Neural cell (in vitro differentiated cells): ENCODE results near the gene GAL. TPM values are rescaled to one million over a fixed set of nuclear protein-coding genes. Genes with fewer than 3 reads are reported as not detected.

Experiments used
- H2AFZ ChIP-seq: fragments of 200-600, 300-800 bp; sonication (generic), shearing (Covaris generic); 2 replicates; pipeline ENCODE4 v1.6.0; 2014; ENCODE audit warnings: low read depth, mild to moderate bottlenecking, antibody characterized with exemption, low read length, moderate library complexity
- H3F3A ChIP-seq: fragments of 200-600 bp; shearing (Covaris generic); 2 replicates; pipeline ENCODE4 v1.6.1; 2016; ENCODE audit warnings: mild to moderate bottlenecking, moderate library complexity, mixed read lengths, antibody characterized with exemption, low read length; ENCODE audit not compliant: insufficient read depth, poor library complexity, severe bottlenecking
- H3K27ac ChIP-seq: fragments of 200-600, 300-800 bp; sonication (generic), shearing (Covaris generic); 2 replicates; pipeline ENCODE4 v1.5.1; 2014; ENCODE audit warnings: mild to moderate bottlenecking, low read length, moderate library complexity
- H3K27me3 ChIP-seq: fragments of 300-800, 200-600 bp; sonication (generic), shearing (Covaris generic); 2 replicates; pipeline ENCODE4 v1.6.0; 2014; ENCODE audit warnings: mild to moderate bottlenecking, low read depth, low read length, moderate library complexity; ENCODE audit not compliant: insufficient read depth
- H3K36me3 ChIP-seq: fragments of 300-800, 200-600 bp; sonication (generic), shearing (Covaris generic); 2 replicates; pipeline ENCODE4 v1.5.1; 2014; ENCODE audit warnings: mild to moderate bottlenecking, antibody characterized with exemption, low read length, moderate library complexity; ENCODE audit not compliant: insufficient read depth
- H3K4me2 ChIP-seq: fragments of 300-800, 200-600 bp; sonication (generic), shearing (Covaris generic); 2 replicates; pipeline ENCODE4 v1.6.0; 2014; ENCODE audit warnings: mild to moderate bottlenecking, low read length
- H3K4me3 ChIP-seq: fragments of 300-800, 200-600 bp; sonication (generic), shearing (Covaris generic); 2 replicates; pipeline ENCODE4 v1.5.1; 2014; ENCODE audit warnings: mild to moderate bottlenecking, low read length, moderate library complexity
- H3K79me2 ChIP-seq: fragments of 200-600 bp; shearing (Covaris generic); replicated peaks from 2 replicates; pipeline ENCODE4 v1.6.0; 2014; ENCODE audit warnings: mild to moderate bottlenecking, low read length, moderate library complexity; ENCODE audit not compliant: insufficient read depth
- H3K9ac ChIP-seq: fragments of 300-800, 200-600 bp; sonication (generic), shearing (Covaris generic); 2 replicates; pipeline ENCODE4 v1.6.1; 2016; ENCODE audit warnings: mild to moderate bottlenecking, low read length, mixed read lengths
- H3K9me2 ChIP-seq: fragments of 200-600 bp; shearing (Covaris generic); 2 replicates; pipeline ENCODE4 v1.6.1; 2016; ENCODE audit warnings: mild to moderate bottlenecking, low read length, mixed read lengths; ENCODE audit not compliant: insufficient read depth
- H3K9me3 ChIP-seq: fragments of 200-600, 300-800 bp; sonication (generic), shearing (Covaris generic); 2 replicates; pipeline ENCODE4 v1.6.1; 2016; ENCODE audit warnings: mild to moderate bottlenecking, mixed run types, low read length, moderate library complexity, mixed read lengths
- H4K20me1 ChIP-seq: fragments of 200-600 bp; shearing (Covaris generic); 2 replicates; pipeline ENCODE4 v1.6.1; 2016; ENCODE audit warnings: mild to moderate bottlenecking, mixed run types; ENCODE audit not compliant: insufficient read depth
- CTCF ChIP-seq: fragments of 450-650 bp; IDR thresholded peaks from 2 replicates; pipeline ENCODE4 v1.5.1; 2014; ENCODE audit warnings: antibody characterized with exemption, mild to moderate bottlenecking, moderate library complexity; ENCODE audit not compliant: poor library complexity, severe bottlenecking
- EP300 ChIP-seq: fragments of 450-650 bp; conservative IDR thresholded peaks from 2 replicates; pipeline ENCODE4 v1.6.1; 2014; ENCODE audit warnings: antibody characterized with exemption, mild to moderate bottlenecking, moderate library complexity; ENCODE audit not compliant: poor library complexity, severe bottlenecking
- EZH2 ChIP-seq: fragments of 200-600, 300-800 bp; shearing (Covaris generic), sonication (generic); IDR thresholded peaks from 2 replicates; pipeline ENCODE4 v1.6.1; 2014; ENCODE audit warnings: antibody characterized with exemption, low read length, borderline replicate concordance, mild to moderate bottlenecking; ENCODE audit not compliant: insufficient read depth, poor library complexity, severe bottlenecking
- MXI1 ChIP-seq: fragments of 450-650 bp; conservative IDR thresholded peaks from 2 replicates; pipeline ENCODE4 v1.6.1; 2014; ENCODE audit warnings: antibody characterized with exemption, mild to moderate bottlenecking; ENCODE audit not compliant: poor library complexity, severe bottlenecking
- POLR2AphosphoS5 ChIP-seq: IDR thresholded peaks from 2 replicates; pipeline ENCODE4 v1.6.1; 2012
- RAD21 ChIP-seq: fragments of 450-650 bp; conservative IDR thresholded peaks from 2 replicates; pipeline ENCODE4 v1.6.1; 2014; ENCODE audit warnings: antibody characterized with exemption, mild to moderate bottlenecking, moderate library complexity
- REST ChIP-seq: IDR thresholded peaks from 2 replicates; pipeline ENCODE4 v1.6.1; 2012; ENCODE audit warnings: borderline replicate concordance
- SMC3 ChIP-seq: fragments of 450-650 bp; conservative IDR thresholded peaks from 2 replicates; pipeline ENCODE4 v1.6.1; 2014; ENCODE audit warnings: antibody characterized with exemption, mild to moderate bottlenecking, moderate library complexity; ENCODE audit not compliant: poor library complexity
- TAF1 ChIP-seq: IDR thresholded peaks from 2 replicates; pipeline ENCODE4 v1.6.1; 2012; ENCODE audit warnings: low read depth
- polyA plus RNA-seq: library from polyadenylated mRNA; depleted of rRNA; stranded (reverse); fragments of >200 nt; gene quantifications from 2 replicates; pipeline ENCODE4 v1.2.3, GENCODE V29; 2014

Gene GAL
- polyA plus RNA-seq, 1 donor from 2014 or later: 2.1 TPM

- no peaks in the 10 kb centered on the region for H3K79me2 ChIP-seq
- peaks cover under 1% of the 10 kb centered on the region for H3K9me3 ChIP-seq
- no peak overlapping the region for H3K9ac ChIP-seq
- H3K4me2 ChIP-seq: no peak overlapping the region
- TF ChIP-seq EZH2 (no peak), REST (no peak), RAD21 (no peak), CTCF (no peak), MXI1 (no peak), SMC3 (no peak), EP300 (no peak), POLR2AphosphoS5 (no peak), TAF1 (no peak)
- no peaks in the 10 kb centered on the region for H3K27me3 ChIP-seq
- H3K4me3 ChIP-seq: no peak overlapping the region
- H4K20me1 ChIP-seq: no peaks in the 10 kb centered on the region
- no peaks in the 10 kb centered on the region for H3F3A ChIP-seq
- no peak overlapping the region for H2AFZ ChIP-seq
- no peaks in the 10 kb centered on the region for H3K9me2 ChIP-seq
- no peak overlapping the region for H3K27ac ChIP-seq
- no peaks in the 10 kb centered on the region for H3K36me3 ChIP-seq
Measured at GRCh38 chr11:68661014-68661413, 23.3 kb upstream of the GAL start.

- no peak overlapping the region for H3K27ac ChIP-seq
- H3K36me3 ChIP-seq: no peaks in the 10 kb centered on the region
- no peaks in the 10 kb centered on the region for H3K9me3 ChIP-seq
- no peaks in the 10 kb centered on the region for H3K9me2 ChIP-seq
- no peaks in the 10 kb centered on the region for H3K27me3 ChIP-seq
- no peaks in the 10 kb centered on the region for H3F3A ChIP-seq
- no peak overlapping the region for H3K4me3 ChIP-seq
- H3K79me2 ChIP-seq: no peaks in the 10 kb centered on the region
- TF ChIP-seq RAD21: no peak
- TF ChIP-seq CTCF: no peak
- TF ChIP-seq MXI1: no peak
- TF ChIP-seq EZH2: no peak
- TF ChIP-seq TAF1: no peak
- H4K20me1 ChIP-seq: no peaks in the 10 kb centered on the region
- no peak overlapping the region for H3K4me2 ChIP-seq
- no peak overlapping the region for H2AFZ ChIP-seq
- no peak overlapping the region for H3K9ac ChIP-seq
Measured at GRCh38 chr11:68661697-68662603, 22.4 kb upstream of the GAL start.
